ENCODE data around the gene KRT14.

Gene KRT14

DNA sequence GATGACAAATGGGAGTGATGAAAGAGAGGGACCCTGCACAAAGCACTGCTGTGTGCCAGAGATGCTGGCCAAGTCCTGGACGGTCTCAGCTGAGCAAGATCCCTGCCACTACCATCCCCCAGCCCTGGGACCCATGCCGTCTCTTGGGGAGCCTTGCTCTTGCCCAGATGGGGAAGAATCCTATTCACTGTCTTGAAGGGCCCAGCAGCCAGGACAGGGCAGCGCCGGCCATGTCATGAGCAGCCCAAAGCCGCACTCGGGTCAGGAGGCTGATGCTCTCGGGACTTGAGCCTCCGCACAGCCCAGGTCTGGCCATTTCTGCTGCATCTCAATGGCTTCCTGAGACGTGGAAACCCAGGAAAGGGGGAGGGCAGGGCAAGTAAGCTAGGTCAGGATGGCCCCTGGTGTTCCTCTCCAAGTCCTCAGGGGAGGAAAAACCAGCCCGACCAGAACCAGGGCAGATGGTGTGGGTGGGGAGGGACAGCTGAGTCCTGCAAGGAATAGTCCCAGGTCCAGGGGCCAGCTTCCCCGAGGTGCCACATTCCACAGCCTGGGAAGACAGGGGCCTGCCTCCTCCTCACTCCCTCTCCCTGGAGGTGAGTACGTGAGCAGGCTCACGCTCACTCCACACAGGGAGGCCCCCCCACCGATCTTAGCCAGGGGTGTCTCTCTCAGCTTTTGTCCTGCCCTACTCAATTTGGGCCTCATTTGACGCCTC, 50.8 kb downstream of the KRT14 start:
- no peak overlapping the region for H3K4me3 ChIP-seq (replicated peaks; ENCODE audit: low read depth, low read length)
- TF ChIP-seq, protein P1, sequence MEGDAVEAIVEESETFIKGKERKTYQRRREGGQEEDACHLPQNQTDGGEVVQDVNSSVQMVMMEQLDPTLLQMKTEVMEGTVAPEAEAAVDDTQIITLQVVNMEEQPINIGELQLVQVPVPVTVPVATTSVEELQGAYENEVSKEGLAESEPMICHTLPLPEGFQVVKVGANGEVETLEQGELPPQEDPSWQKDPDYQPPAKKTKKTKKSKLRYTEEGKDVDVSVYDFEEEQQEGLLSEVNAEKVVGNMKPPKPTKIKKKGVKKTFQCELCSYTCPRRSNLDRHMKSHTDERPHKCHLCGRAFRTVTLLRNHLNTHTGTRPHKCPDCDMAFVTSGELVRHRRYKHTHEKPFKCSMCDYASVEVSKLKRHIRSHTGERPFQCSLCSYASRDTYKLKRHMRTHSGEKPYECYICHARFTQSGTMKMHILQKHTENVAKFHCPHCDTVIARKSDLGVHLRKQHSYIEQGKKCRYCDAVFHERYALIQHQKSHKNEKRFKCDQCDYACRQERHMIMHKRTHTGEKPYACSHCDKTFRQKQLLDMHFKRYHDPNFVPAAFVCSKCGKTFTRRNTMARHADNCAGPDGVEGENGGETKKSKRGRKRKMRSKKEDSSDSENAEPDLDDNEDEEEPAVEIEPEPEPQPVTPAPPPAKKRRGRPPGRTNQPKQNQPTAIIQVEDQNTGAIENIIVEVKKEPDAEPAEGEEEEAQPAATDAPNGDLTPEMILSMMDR (IDR thresholded peaks at IDR 0.05; ENCODE audit: low read depth, low read length, missing control alignments): no peak
- no peak for DNase-seq (ENCODE audit: extremely low read depth, low read depth)

DNA sequence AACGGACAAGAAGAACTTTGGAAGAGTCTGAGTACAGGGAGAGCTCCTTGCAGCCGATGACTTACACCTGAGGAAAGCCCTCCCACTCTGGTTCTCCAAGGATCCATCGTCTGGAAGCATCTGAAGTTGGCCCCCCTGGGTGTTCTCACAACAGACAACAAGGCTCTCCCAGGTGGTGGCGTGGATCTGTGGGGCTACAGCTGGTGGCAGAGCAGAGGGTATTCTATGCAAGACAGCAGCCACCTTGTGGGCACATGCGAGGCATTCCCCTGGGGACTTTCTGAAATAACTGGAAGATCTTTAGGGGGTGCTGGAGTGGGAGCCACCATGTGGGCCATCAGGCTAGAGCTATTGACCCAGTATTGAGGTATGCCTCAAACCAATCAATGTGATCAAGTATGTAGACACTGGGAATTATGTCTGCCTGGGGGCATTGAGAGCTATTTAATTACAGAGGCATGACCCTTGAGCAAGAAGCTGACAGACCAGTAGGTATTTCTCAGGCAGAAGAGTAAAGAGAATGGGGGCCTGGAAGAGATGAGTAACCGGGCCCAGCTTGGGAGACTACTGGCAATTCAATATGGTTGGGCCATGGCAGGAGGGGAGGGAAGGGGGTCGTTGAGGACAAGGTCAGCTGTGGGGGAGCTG, 51.7 kb downstream of the KRT14 start:
- TF ChIP-seq, protein P1 (IDR thresholded peaks at IDR 0.05; ENCODE audit: low read depth, low read length, missing control alignments): no peak
- DNase-seq (ENCODE audit: extremely low read depth, low read depth): no peak
- no peak overlapping the region for H3K4me3 ChIP-seq (replicated peaks; ENCODE audit: low read depth, low read length)

DNA sequence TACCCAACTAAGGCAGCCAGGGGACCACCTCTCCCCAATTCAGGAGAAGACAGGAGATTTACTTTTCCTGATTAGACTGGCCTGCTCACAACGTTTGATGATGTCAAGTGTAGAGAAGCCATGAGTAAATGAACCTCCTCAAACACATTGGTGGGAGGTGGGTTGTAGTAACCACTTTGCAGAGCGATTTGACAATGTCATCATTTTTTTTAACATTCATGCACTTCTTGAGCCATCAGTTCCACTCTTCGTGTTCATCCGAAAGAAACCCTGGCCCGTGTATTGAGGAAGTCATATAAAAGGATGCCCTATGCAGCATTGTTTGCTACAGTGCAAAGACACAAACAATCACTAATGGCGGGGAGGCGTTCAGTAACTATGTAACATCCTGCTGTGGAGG, 53.1 kb downstream of the KRT14 start:
- no peak overlapping the region for H3K4me3 ChIP-seq (replicated peaks; ENCODE audit: low read depth, low read length)
- TF ChIP-seq, protein P1 (IDR thresholded peaks at IDR 0.05; ENCODE audit: low read depth, low read length, missing control alignments): no peak
- no peak for DNase-seq (ENCODE audit: extremely low read depth, low read depth)

DNA sequence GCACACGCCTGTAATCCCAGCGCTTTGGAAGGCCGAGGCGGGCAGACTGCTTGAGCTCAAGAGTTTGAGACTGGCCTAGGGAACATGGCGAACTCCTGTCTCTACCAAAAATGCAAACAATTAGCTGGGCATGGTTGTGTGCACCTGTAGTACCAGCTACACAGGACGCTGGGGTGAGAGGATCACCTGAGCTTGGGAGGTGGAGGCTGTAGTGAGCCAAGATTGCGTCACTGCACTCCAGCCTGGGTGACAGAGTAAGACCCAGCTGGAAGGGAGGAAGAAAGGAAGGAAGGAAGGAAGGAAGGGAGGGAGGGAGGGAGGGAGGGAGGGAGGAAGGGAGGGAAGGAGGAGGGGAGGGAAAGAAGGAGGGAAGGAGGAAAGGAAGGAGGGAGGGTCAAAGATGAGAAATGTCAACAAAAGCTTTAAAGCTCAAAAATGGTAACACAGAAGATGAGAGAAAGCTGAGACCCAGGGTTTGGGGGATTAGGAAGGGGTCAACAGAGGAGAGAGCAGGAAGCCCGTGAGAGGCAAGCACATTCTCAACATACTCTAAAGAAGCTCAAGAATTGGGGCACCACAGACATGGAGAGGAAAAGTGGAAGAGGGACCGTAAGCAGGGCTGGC, 53.6 kb downstream of the KRT14 start:
- H3K4me3 ChIP-seq (replicated peaks; ENCODE audit: low read depth, low read length): no peak overlapping the region
- no peak for DNase-seq (ENCODE audit: extremely low read depth, low read depth)
- TF ChIP-seq, protein P1 (IDR thresholded peaks at IDR 0.05; ENCODE audit: low read depth, low read length, missing control alignments): no peak
